Mesendoderm (in vitro differentiated cells): ENCODE results near the gene SERP2.

ENCODE experiments used
- DNase-seq: peaks from one replicate; pipeline ENCODE4 v3.0.0; 2013
- H2AK5ac ChIP-seq: 2 replicates; pipeline ENCODE4 v1.6.1; 2013; ENCODE audit warnings: low read length, inconsistent platforms
- H2BK120ac ChIP-seq: 2 replicates; pipeline ENCODE4 v1.6.1; 2013; ENCODE audit warnings: low read depth, mild to moderate bottlenecking, low read length, moderate library complexity, mixed read lengths
- H2BK15ac ChIP-seq: replicated peaks from 2 replicates; pipeline ENCODE4 v1.6.1; 2013; ENCODE audit warnings: low read depth, mild to moderate bottlenecking, moderate library complexity
- H2BK5ac ChIP-seq: 2 replicates; pipeline ENCODE4 v1.6.1; 2013; ENCODE audit warnings: low read length, inconsistent platforms
- H3K18ac ChIP-seq: 2 replicates; pipeline ENCODE4 v1.6.1; 2013; ENCODE audit warnings: mild to moderate bottlenecking, low read length, mixed read lengths
- H3K23ac ChIP-seq: one replicate; pipeline ENCODE4 v1.6.1; 2013; ENCODE audit warnings: low read length
- H3K27ac ChIP-seq: 2 replicates; pipeline ENCODE4 v1.5.1; 2013; ENCODE audit warnings: low read depth, mild to moderate bottlenecking, inconsistent platforms, low read length, moderate library complexity
- H3K27me3 ChIP-seq: 2 replicates; pipeline ENCODE4 v1.6.1; 2013; ENCODE audit warnings: low read length, control low read depth, mild to moderate bottlenecking, inconsistent platforms; ENCODE audit not compliant: insufficient read depth, poor library complexity
- H3K36me3 ChIP-seq: 2 replicates; pipeline ENCODE4 v1.6.1; 2013; ENCODE audit warnings: low read length, inconsistent platforms; ENCODE audit not compliant: control insufficient read depth, insufficient read depth
- H3K4ac ChIP-seq: one replicate; pipeline ENCODE4 v1.6.1; 2013; ENCODE audit warnings: low read depth, mild to moderate bottlenecking, low read length, moderate library complexity
- H3K4me1 ChIP-seq: 2 replicates; pipeline ENCODE4 v1.6.1; 2013; ENCODE audit warnings: low read depth, low read length, inconsistent platforms; ENCODE audit not compliant: control insufficient read depth
- H3K4me2 ChIP-seq: 2 replicates; pipeline ENCODE4 v1.6.1; 2013; ENCODE audit warnings: low read length
- H3K4me3 ChIP-seq: 2 replicates; pipeline ENCODE4 v1.5.1; 2013; ENCODE audit warnings: mild to moderate bottlenecking, low read length
- H3K56ac ChIP-seq: one replicate; pipeline ENCODE4 v1.6.1; 2013; ENCODE audit warnings: low read length
- H3K79me1 ChIP-seq: 2 replicates; pipeline ENCODE4 v1.6.1; 2013; ENCODE audit warnings: low read length, inconsistent platforms
- H3K79me2 ChIP-seq: 2 replicates; pipeline ENCODE4 v1.6.1; 2013; ENCODE audit warnings: mild to moderate bottlenecking, low read length; ENCODE audit not compliant: control insufficient read depth, insufficient read depth
- H3K9ac ChIP-seq: 2 replicates; pipeline ENCODE4 v1.6.1; 2013; ENCODE audit warnings: low read length, inconsistent platforms
- H4K5ac ChIP-seq: one replicate; pipeline ENCODE4 v1.6.1; 2013; ENCODE audit warnings: low read length
- H4K8ac ChIP-seq: one replicate; pipeline ENCODE4 v1.6.1; 2013; ENCODE audit warnings: low read depth, mild to moderate bottlenecking, control low read depth, low read length, moderate library complexity
- WGBS: extraction: QIAGEN DNeasy Blood & Tissue Kit; methylation state at CpG from one replicate; pipeline ENCODE4 v1.1.7; 2013; ENCODE audit warnings: low lambda C conversion rate, missing lambda C conversion rate; ENCODE audit not compliant: insufficient coverage; ENCODE audit errors: extremely low coverage; 5-methylcytosine and 5-hydroxymethylcytosine counted together

Gene SERP2

DNA sequence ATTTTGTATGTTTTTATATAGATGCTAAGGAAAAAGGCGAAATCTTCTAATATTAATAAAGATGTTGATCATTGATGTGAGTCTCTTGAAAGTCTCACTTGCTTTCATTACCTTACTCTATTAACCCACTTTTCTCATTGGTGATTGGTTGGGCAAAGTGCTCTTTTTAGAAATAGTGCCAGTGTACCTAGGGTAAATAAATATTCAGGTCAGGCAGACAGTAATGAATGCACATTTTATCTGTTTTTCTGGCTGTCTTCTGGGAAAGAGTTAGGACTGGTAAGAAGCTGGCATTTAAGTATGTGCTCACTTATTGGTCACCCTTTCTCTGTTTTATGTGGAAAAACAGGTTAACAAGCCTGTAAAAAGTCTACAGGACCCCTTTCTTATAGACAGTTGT, 11.2 kb downstream of the SERP2 start:
- Histone ChIP-seq H3K4me2 (no peak overlapping the region), H4K5ac (no peak overlapping the region)

DNA sequence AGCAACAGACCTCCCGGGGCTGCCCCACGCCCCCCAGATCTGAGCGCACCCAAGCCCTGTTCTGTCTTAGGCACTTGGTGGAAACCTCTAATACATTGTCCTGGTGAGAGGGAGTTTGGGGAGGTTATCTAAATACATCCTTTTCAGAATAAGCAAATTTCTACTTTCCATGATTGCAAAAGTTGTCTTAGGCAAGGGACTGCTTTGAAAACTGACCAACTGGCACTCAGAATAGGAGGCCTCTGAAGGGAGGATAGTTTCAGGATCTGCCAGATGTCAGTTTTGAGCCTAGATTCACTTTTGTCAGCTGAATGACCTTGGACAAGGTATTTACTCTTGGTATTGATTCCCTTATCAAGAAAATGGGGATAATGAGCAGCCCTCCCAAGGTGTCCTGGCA, 11.8 kb downstream of the SERP2 start:
- Histone ChIP-seq H3K4me1 (peaks cover 16% of the 10 kb centered on the region), H2BK15ac (no peak overlapping the region), H4K8ac (no peak overlapping the region), H3K9ac (no peak overlapping the region), H3K4me2 (no peak overlapping the region), H3K79me2 (no peaks in the 10 kb centered on the region), H3K79me1 (no peaks in the 10 kb centered on the region), H2AK5ac (no peak overlapping the region), H3K27me3 (no peaks in the 10 kb centered on the region), H3K23ac (no peak overlapping the region), H3K27ac (no peak overlapping the region), H3K18ac (no peak overlapping the region), H3K36me3 (no peaks in the 10 kb centered on the region), H3K56ac (no peak overlapping the region), H3K4me3 (no peak overlapping the region), H3K4ac (no peak overlapping the region), H2BK120ac (no peak overlapping the region), H4K5ac (no peak overlapping the region), H2BK5ac (no peak overlapping the region)
- WGBS: no CpG with 5 or more reads among the region's 3 CpGs
- DNase-seq: no peak

More for the DNA sequence above, 11.2 kb downstream of the SERP2 start:
- Histone ChIP-seq H2BK5ac (no peak overlapping the region), H3K18ac (no peak overlapping the region), H3K9ac (no peak overlapping the region), H3K56ac (no peak overlapping the region), H3K4ac (no peak overlapping the region), H3K4me1 (peaks cover 16% of the 10 kb centered on the region), H2BK15ac (no peak overlapping the region), H3K27me3 (no peaks in the 10 kb centered on the region), H3K4me3 (no peak overlapping the region), H2AK5ac (no peak overlapping the region), H2BK120ac (no peak overlapping the region), H4K8ac (no peak overlapping the region), H3K79me1 (no peaks in the 10 kb centered on the region), H3K27ac (no peak overlapping the region), H3K23ac (no peak overlapping the region), H3K79me2 (no peaks in the 10 kb centered on the region), H3K36me3 (no peaks in the 10 kb centered on the region)
- DNase-seq: no peak
- WGBS: no CpG with 5 or more reads among the region's 1 CpG

DNA sequence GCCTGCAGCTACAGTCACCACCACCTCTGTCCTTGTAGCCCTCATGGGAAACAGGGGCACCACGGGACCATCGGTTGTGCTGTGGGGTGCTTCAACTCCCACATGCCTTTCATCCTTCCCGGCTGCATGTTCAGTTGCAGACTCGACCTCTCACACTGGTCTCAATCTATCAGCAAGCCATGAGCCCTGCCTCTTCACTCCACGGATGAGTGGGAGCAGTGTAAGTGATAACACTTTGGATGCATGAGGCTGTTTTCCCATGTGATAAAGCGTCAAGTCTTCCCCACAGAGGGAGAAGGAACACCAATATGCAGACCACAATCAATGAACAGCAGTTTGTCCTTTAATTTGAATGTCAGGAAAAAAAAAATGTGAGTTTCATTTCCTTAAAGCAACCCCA, 12.2 kb downstream of the SERP2 start:
- Histone ChIP-seq H3K4me2 (no peak overlapping the region), H4K5ac (no peak overlapping the region), H4K8ac (no peak overlapping the region), H2AK5ac (peak overlapping the region; percentile 1), H2BK5ac (no peak overlapping the region), H2BK120ac (no peak overlapping the region), H3K4me3 (no peak overlapping the region), H2BK15ac (no peak overlapping the region), H3K79me1 (no peaks in the 10 kb centered on the region), H3K36me3 (no peaks in the 10 kb centered on the region), H3K27ac (no peak overlapping the region), H3K56ac (no peak overlapping the region), H3K4ac (no peak overlapping the region), H3K79me2 (no peaks in the 10 kb centered on the region), H3K18ac (no peak overlapping the region), H3K9ac (no peak overlapping the region), H3K4me1 (peaks cover 16% of the 10 kb centered on the region), H3K27me3 (no peaks in the 10 kb centered on the region), H3K23ac (no peak overlapping the region)
- no CpG with 5 or more reads among the region's 6 CpGs for WGBS
- DNase-seq: no peak

DNA sequence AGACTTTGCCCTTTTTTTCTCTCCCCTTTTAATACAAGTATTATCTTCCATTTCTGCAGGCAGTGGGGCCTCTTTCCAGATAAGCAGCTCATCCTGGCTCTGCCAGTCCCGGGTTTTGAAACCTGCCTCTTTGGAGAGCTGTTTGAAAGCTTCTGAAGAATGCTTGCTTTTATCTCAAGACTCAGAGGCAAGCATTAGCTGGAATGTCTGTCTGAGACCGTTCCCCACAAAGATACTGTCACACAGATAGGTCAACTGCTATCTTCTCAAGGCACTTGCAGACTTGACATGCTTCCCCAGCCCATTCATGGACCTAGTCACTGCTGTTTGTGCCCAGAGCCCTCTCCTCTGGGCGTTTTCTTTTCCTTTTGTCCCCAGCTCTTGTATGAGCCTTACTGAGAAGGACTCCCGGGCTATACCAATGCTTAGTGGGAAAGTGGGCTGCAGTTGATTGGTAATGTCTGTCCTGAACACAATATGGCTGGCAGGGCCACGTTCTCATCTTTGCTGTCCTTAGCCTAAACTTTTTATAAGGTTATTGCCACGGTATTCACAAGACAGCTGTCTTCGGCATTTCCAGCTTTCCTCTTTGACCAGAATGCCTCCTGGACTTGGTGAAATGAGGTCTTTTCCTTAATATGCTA, 13.4 kb downstream of the SERP2 start:
- H3K27me3 ChIP-seq: no peaks in the 10 kb centered on the region
- no peak overlapping the region for H3K4me3 ChIP-seq
- no peak overlapping the region for H2AK5ac ChIP-seq
- no peak overlapping the region for H4K5ac ChIP-seq
- H3K18ac ChIP-seq: peak overlapping the region; percentile 54
- peak overlapping the region; percentile 54 for H2BK5ac ChIP-seq
- H3K79me1 ChIP-seq: no peaks in the 10 kb centered on the region
- peak overlapping the region; percentile 29 for H3K27ac ChIP-seq
- no peak overlapping the region for H2BK120ac ChIP-seq
- peaks cover 16% of the 10 kb centered on the region for H3K4me1 ChIP-seq
- DNase-seq: peak; percentile 94
- no peak overlapping the region for H3K9ac ChIP-seq
- H3K23ac ChIP-seq: no peak overlapping the region
- H2BK15ac ChIP-seq: no peak overlapping the region
- WGBS: no CpG with 5 or more reads among the region's 7 CpGs
- H3K4ac ChIP-seq: no peak overlapping the region
- no peaks in the 10 kb centered on the region for H3K79me2 ChIP-seq
- no peaks in the 10 kb centered on the region for H3K36me3 ChIP-seq
- H4K8ac ChIP-seq: no peak overlapping the region
- peak overlapping the region; percentile 27 for H3K56ac ChIP-seq
- no peak overlapping the region for H3K4me2 ChIP-seq

DNA sequence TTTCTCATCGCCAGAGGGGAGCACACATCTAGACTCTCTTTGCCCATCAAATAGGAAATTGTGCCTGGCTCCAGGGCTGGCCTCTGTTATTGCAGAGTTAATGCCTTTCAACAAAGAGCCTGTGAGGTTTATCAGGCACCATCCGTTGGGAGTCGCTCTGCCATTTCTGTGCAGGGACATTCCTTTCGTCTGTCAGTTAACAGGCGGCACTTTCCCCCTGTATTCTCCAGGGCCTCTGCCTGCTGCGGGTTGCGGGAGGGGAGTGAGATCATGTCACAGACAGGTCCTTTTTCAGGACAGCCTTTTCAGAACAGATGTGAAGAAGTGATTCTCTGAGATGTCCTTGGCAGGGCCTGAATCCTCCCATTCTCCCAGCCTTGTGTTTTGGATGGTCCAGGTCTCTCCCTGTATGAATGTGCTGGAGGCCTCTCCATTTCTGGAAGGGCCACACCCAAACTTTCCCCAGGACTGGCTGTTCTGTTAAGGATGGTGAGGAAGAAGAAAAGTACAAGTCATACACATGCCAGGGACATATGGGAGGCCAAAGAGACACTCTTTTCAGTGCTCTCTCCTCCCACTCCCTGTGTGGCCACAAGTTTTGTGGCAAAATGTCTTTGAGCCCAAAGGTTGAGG, 14.9 kb downstream of the SERP2 start:
- Histone ChIP-seq H2AK5ac (no peak overlapping the region), H3K23ac (no peak overlapping the region), H2BK5ac (peak overlapping the region; percentile 29), H3K4ac (peak overlapping the region; percentile 78), H4K5ac (no peak overlapping the region), H3K79me1 (no peaks in the 10 kb centered on the region), H3K4me1 (peaks cover 20% of the 10 kb centered on the region), H2BK120ac (peak overlapping the region; percentile 90), H3K79me2 (no peaks in the 10 kb centered on the region), H4K8ac (no peak overlapping the region), H3K4me3 (no peak overlapping the region), H3K9ac (no peak overlapping the region), H3K4me2 (no peak overlapping the region), H2BK15ac (peak overlapping the region; percentile 20), H3K18ac (peak overlapping the region; percentile 77), H3K56ac (peak overlapping the region; percentile 19), H3K27ac (peak overlapping the region; percentile 18), H3K36me3 (no peaks in the 10 kb centered on the region), H3K27me3 (no peaks in the 10 kb centered on the region)
- DNase-seq: peak; percentile 95
- WGBS: no CpG with 5 or more reads among the region's 7 CpGs
